CD4-positive, alpha-beta T cell (primary cell): ENCODE measurements around the gene KLHL12. TPM values are rescaled to one million over a fixed set of nuclear protein-coding genes. Genes with fewer than 3 reads are reported as not detected.

Experiments used
- ATAC-seq: fragments of 200-7000 bp; cut with Tn5 transposase; one replicate; pipeline ENCODE4 v1.10.0; 2022; ENCODE audit warnings: mild to moderate bottlenecking; ENCODE audit not compliant: poor library complexity
- CTCF ChIA-PET: fragments of 350-600 bp; sonication (Branson Sonifier 250); formaldehyde crosslinking; loops from one replicate; lab custom pipeline; 2021; ENCODE audit warnings: antibody characterized with exemption, inconsistent platforms; lab: Charles Lee
- POLR2A ChIA-PET: fragments of 350-600 bp; sonication (Branson Sonifier 250); formaldehyde crosslinking; loops from one replicate; lab custom pipeline; 2021; ENCODE audit warnings: antibody characterized with exemption, inconsistent platforms; lab: Charles Lee
- DNase-seq, 14 experiments: peaks; one replicate each; pipeline ENCODE4 v3.0.0-alpha.2; 2013 to 2020; ENCODE audit warnings: mixed read lengths in 2 of 14
- H3K27ac ChIP-seq, 2 donors: one replicate each; pipeline versions ENCODE4 v1.5.1 to v1.7.0; 2013; ENCODE audit warnings: low read length in 2 of 2, low read depth in 1 of 2, mild to moderate bottlenecking in 1 of 2
- H3K27me3 ChIP-seq, 2 experiments: 1 replicate in 1 of 2; 2 replicates in 1 of 2; pipeline versions ENCODE4 v1.6.1 to v1.7.0; 2013; ENCODE audit warnings: low read length in 2 of 2, control low read depth in 1 of 2, mild to moderate bottlenecking in 1 of 2, moderate library complexity in 1 of 2; ENCODE audit not compliant: insufficient read depth in 2 of 2, control insufficient read depth in 1 of 2
- H3K36me3 ChIP-seq: one replicate; pipeline ENCODE4 v1.6.1; 2013; ENCODE audit warnings: low read length, control low read depth; ENCODE audit not compliant: insufficient read depth
- H3K4me1 ChIP-seq: one replicate; pipeline ENCODE4 v1.6.1; 2013; ENCODE audit warnings: low read length, control low read depth; ENCODE audit not compliant: insufficient read depth
- H3K4me3 ChIP-seq: one replicate; pipeline ENCODE4 v1.5.1; 2013; ENCODE audit warnings: mild to moderate bottlenecking, low read length, moderate library complexity
- H3K9me3 ChIP-seq, 2 experiments: 1 replicate in 1 of 2; 2 replicates in 1 of 2; pipeline versions ENCODE4 v1.6.1 to v1.7.0; 2013; ENCODE audit warnings: low read length in 2 of 2, mild to moderate bottlenecking in 2 of 2, control low read depth in 1 of 2, moderate library complexity in 1 of 2; ENCODE audit not compliant: control insufficient read depth in 1 of 2, insufficient read depth in 1 of 2
- H3K27ac Mint-ChIP-seq: one replicate; pipeline ENCODE4 v1.8.0; 2020; ENCODE audit warnings: mixed read lengths
- H3K27me3 Mint-ChIP-seq: one replicate; pipeline ENCODE4 v1.8.0; 2021; ENCODE audit warnings: mixed read lengths
- H3K36me3 Mint-ChIP-seq: one replicate; pipeline ENCODE4 v1.8.0; 2021; ENCODE audit warnings: low read depth, mixed read lengths
- H3K4me1 Mint-ChIP-seq: one replicate; pipeline ENCODE4 v1.8.0; 2021; ENCODE audit warnings: low read depth, mixed read lengths
- H3K4me3 Mint-ChIP-seq: one replicate; pipeline ENCODE4 v1.8.0; 2020; ENCODE audit warnings: mild to moderate bottlenecking, mixed read lengths
- H3K9me3 Mint-ChIP-seq: one replicate; pipeline ENCODE4 v1.8.0; 2020; ENCODE audit warnings: mixed read lengths
- CTCF ChIP-seq: fragments of 200-600 bp; IDR thresholded peaks from one replicate; pipeline ENCODE4 v1.8.0; 2022; ENCODE audit warnings: antibody characterized with exemption, mild to moderate bottlenecking
- intact Hi-C, 2 experiments: fragments of 100-400 bp; cut with DNase I in 1 of 2; cut with micrococcal nuclease in 1 of 2; formaldehyde crosslinking; loops; one replicate each; pipeline versions ENCODE4 v1.15.1 to v1.9.0; 2023 to 2025; cut with DNase I, micrococcal nuclease
- total RNA-seq, 174 experiments: library from RNA in 2 of 174; stranded (reverse) in 2 of 174; gene quantifications; one replicate each; pipeline ENCODE4 v1.2.3 and lab custom pipeline; 2021 to 2026

The KLHL12 gene
- total RNA-seq, 2 experiments from 2014 or later = 18.5 to 18.6 TPM

- intact Hi-C loops = no loop called here
- ATAC-seq = no peak
- Histone ChIP-seq H3K27ac (no peak overlapping the region), H3K4me1 (peaks cover 16% of the 10 kb centered on the region), H3K4me3 (no peak overlapping the region), H3K36me3 (no peaks in the 10 kb centered on the region), H3K9me3 (peaks cover 0 to 9% of the 10 kb centered on the region in 2 experiments), H3K27me3 (peaks cover 32 to 33% of the 10 kb centered on the region in 2 experiments)
- H3K4me3 Mint-ChIP-seq = no peak overlapping the region
- H3K4me1 Mint-ChIP-seq = peaks cover 16% of the 10 kb centered on the region
- DNase-seq = no peak
- no peaks in the 10 kb centered on the region for H3K9me3 Mint-ChIP-seq
- no peak overlapping the region for H3K27ac Mint-ChIP-seq
- ChIA-PET CTCF (no interaction called here), POLR2A (no interaction called here)
- TF ChIP-seq CTCF = no peak
- H3K27me3 Mint-ChIP-seq = peaks cover 47% of the 10 kb centered on the region
- no peaks in the 10 kb centered on the region for H3K36me3 Mint-ChIP-seq
Measured at GRCh38 chr1:202858789-202859414, 68.1 kb downstream of the KLHL12 start.

- DNase-seq = no peak
- H3K9me3 ChIP-seq = peaks cover 0 to 9% of the 10 kb centered on the region in 2 experiments
- TF ChIP-seq CTCF = no peak
- no peak overlapping the region for H3K27ac ChIP-seq
- no peaks in the 10 kb centered on the region for H3K9me3 Mint-ChIP-seq
- intact Hi-C loops = no loop called here
- peaks cover 16% of the 10 kb centered on the region for H3K4me1 ChIP-seq
- H3K4me3 Mint-ChIP-seq = no peak overlapping the region
- CTCF ChIA-PET = no interaction called here
- POLR2A ChIA-PET = no interaction called here
- no peak for ATAC-seq
- peaks cover 26 to 33% of the 10 kb centered on the region in 2 experiments for H3K27me3 ChIP-seq
- no peaks in the 10 kb centered on the region for H3K36me3 ChIP-seq
- H3K4me1 Mint-ChIP-seq = peaks cover 16% of the 10 kb centered on the region
- peaks cover 41% of the 10 kb centered on the region for H3K27me3 Mint-ChIP-seq
- no peak overlapping the region for H3K27ac Mint-ChIP-seq
- no peak overlapping the region for H3K4me3 ChIP-seq
- no peaks in the 10 kb centered on the region for H3K36me3 Mint-ChIP-seq
Measured at GRCh38 chr1:202858331-202858730, 68.7 kb downstream of the KLHL12 start.

GRCh38 chr1:202857136-202857610 is 69.9 kb downstream of the KLHL12 start:
- intact Hi-C loops = no loop called here
- peaks cover 16% of the 10 kb centered on the region for H3K4me1 ChIP-seq

More at GRCh38 chr1:202857136-202857610, 69.9 kb downstream of the KLHL12 start:
- Mint-ChIP-seq H3K4me3 (no peak overlapping the region), H3K27me3 (peaks cover 29% of the 10 kb centered on the region), H3K27ac (no peak overlapping the region), H3K9me3 (no peaks in the 10 kb centered on the region), H3K4me1 (peaks cover 14% of the 10 kb centered on the region), H3K36me3 (no peaks in the 10 kb centered on the region)
- ATAC-seq (no peak), DNase-seq (no peak)
- Histone ChIP-seq H3K4me3 (no peak overlapping the region), H3K27ac (no peak overlapping the region), H3K36me3 (no peaks in the 10 kb centered on the region), H3K27me3 (peaks cover 17 to 22% of the 10 kb centered on the region in 2 experiments), H3K9me3 (peaks cover 0 to 9% of the 10 kb centered on the region in 2 experiments)
- CTCF ChIA-PET = no interaction called here
- POLR2A ChIA-PET = no interaction called here
- TF ChIP-seq CTCF = no peak
